H9 (cell line): Measurements from ENCODE around the gene RPRD2. TPM values are rescaled to one million over a fixed set of nuclear protein-coding genes. Genes with fewer than 3 reads are reported as not detected.

Source experiments
- DNase-seq: peaks from one replicate; pipeline ENCODE4 v3.0.0-alpha.2; 2017
- H2AFZ ChIP-seq: one replicate; pipeline ENCODE4 v1.6.1; 2013; ENCODE audit warnings: mild to moderate bottlenecking, low read length, control low read depth, moderate library complexity
- H2AK5ac ChIP-seq: 2 replicates; pipeline ENCODE4 v1.6.1; 2013; ENCODE audit warnings: low read length, control low read depth, mixed read lengths; ENCODE audit not compliant: insufficient read length
- H2BK120ac ChIP-seq: one replicate; pipeline ENCODE4 v1.6.1; 2013; ENCODE audit warnings: low read depth, mild to moderate bottlenecking, low read length, control low read depth, inconsistent platforms; ENCODE audit not compliant: poor library complexity, severe bottlenecking
- H2BK12ac ChIP-seq: 2 replicates; pipeline ENCODE4 v1.6.1; 2013; ENCODE audit warnings: low read length, control low read depth, mixed read lengths, low read depth; ENCODE audit not compliant: insufficient read length
- H2BK15ac ChIP-seq: 2 replicates; pipeline ENCODE4 v1.6.1; 2013; ENCODE audit warnings: low read depth, low read length, control low read depth
- H2BK20ac ChIP-seq: one replicate; pipeline ENCODE4 v1.6.1; 2013; ENCODE audit warnings: low read depth, mild to moderate bottlenecking, low read length, control low read depth, inconsistent platforms; ENCODE audit not compliant: poor library complexity, severe bottlenecking
- H2BK5ac ChIP-seq: 2 replicates; pipeline ENCODE4 v1.6.1; 2013; ENCODE audit warnings: low read length, control low read depth, mixed read lengths; ENCODE audit not compliant: insufficient read length
- H3K14ac ChIP-seq: 2 replicates; pipeline ENCODE4 v1.6.1; 2013; ENCODE audit warnings: low read length, control low read depth; ENCODE audit not compliant: insufficient read depth
- H3K18ac ChIP-seq: 2 replicates; pipeline ENCODE4 v1.6.1; 2013; ENCODE audit warnings: low read depth, mild to moderate bottlenecking, mixed read lengths, low read length, control low read depth; ENCODE audit not compliant: insufficient read length
- H3K23ac ChIP-seq: 2 replicates; pipeline ENCODE4 v1.6.1; 2013; ENCODE audit warnings: low read length, control low read depth, mixed read lengths, low read depth; ENCODE audit not compliant: insufficient read length
- H3K23me2 ChIP-seq: 2 replicates; pipeline ENCODE4 v1.6.1; 2013; ENCODE audit warnings: low read depth, mild to moderate bottlenecking, mixed read lengths, low read length, control low read depth; ENCODE audit not compliant: insufficient read length, poor library complexity, severe bottlenecking
- H3K27ac ChIP-seq: 2 replicates; pipeline ENCODE4 v1.5.1; 2013; ENCODE audit warnings: low read length, control low read depth, mixed read lengths, low read depth; ENCODE audit not compliant: insufficient read length
- H3K27me3 ChIP-seq: 2 replicates; pipeline ENCODE4 v1.6.1; 2013; ENCODE audit warnings: low read length, control low read depth, inconsistent platforms; ENCODE audit not compliant: insufficient read depth
- H3K4ac ChIP-seq: 2 replicates; pipeline ENCODE4 v1.6.1; 2013; ENCODE audit warnings: low read depth, mild to moderate bottlenecking, control low read depth, inconsistent platforms, low read length, moderate library complexity
- H3K4me1 ChIP-seq: 2 replicates; pipeline ENCODE4 v1.6.1; 2013; ENCODE audit warnings: low read length, control low read depth, inconsistent platforms; ENCODE audit not compliant: insufficient read depth
- H3K4me2 ChIP-seq: 2 replicates; pipeline ENCODE4 v1.6.1; 2013; ENCODE audit warnings: low read length, control low read depth, mixed read lengths; ENCODE audit not compliant: insufficient read length, insufficient read depth
- H3K56ac ChIP-seq: 2 replicates; pipeline ENCODE4 v1.6.1; 2013; ENCODE audit warnings: low read depth, mild to moderate bottlenecking, mixed read lengths, low read length, control low read depth; ENCODE audit not compliant: insufficient read length
- H3K79me1 ChIP-seq: 2 replicates; pipeline ENCODE4 v1.6.1; 2013; ENCODE audit warnings: low read depth, mild to moderate bottlenecking, moderate library complexity, low read length, control low read depth, inconsistent platforms; ENCODE audit not compliant: insufficient read depth, poor library complexity, severe bottlenecking
- H3K79me2 ChIP-seq: 2 replicates; pipeline ENCODE4 v1.6.1; 2013; ENCODE audit warnings: low read length, control low read depth, inconsistent platforms; ENCODE audit not compliant: insufficient read depth
- H3K9ac ChIP-seq: 2 replicates; pipeline ENCODE4 v1.6.1; 2013; ENCODE audit warnings: low read length, control low read depth, mixed read lengths; ENCODE audit not compliant: insufficient read length; ENCODE audit errors: extremely low read depth
- H3K9me3 ChIP-seq: one replicate; pipeline ENCODE4 v1.6.1; 2013; ENCODE audit warnings: low read depth, low read length, inconsistent platforms; ENCODE audit not compliant: control insufficient read depth
- H3T11ph ChIP-seq: one replicate; pipeline ENCODE4 v1.6.1; 2013; ENCODE audit warnings: mild to moderate bottlenecking, low read length, control low read depth, inconsistent platforms
- H4K20me1 ChIP-seq: one replicate; pipeline ENCODE4 v1.6.1; 2013; ENCODE audit not compliant: control insufficient read depth, insufficient read length, insufficient read depth
- H4K5ac ChIP-seq: 2 replicates; pipeline ENCODE4 v1.6.1; 2013; ENCODE audit warnings: low read depth, mild to moderate bottlenecking, mixed read lengths, low read length, control low read depth; ENCODE audit not compliant: insufficient read length
- H4K8ac ChIP-seq: replicated peaks from 2 replicates; pipeline ENCODE4 v1.6.1; 2013; ENCODE audit warnings: low read length, control low read depth, mixed read lengths, low read depth; ENCODE audit not compliant: insufficient read length
- H4K91ac ChIP-seq: 2 replicates; pipeline ENCODE4 v1.6.1; 2013; ENCODE audit warnings: low read depth, mild to moderate bottlenecking, moderate library complexity, mixed read lengths, low read length, control low read depth; ENCODE audit not compliant: insufficient read length
- H3K27ac Mint-ChIP-seq, 3 experiments: 2 replicates in 2 of 3; 3 replicates in 1 of 3; pipeline ENCODE4 v1.8.0; 2020 to 2021; ENCODE audit warnings: mixed read lengths in 3 of 3, mild to moderate bottlenecking in 1 of 3, moderate library complexity in 1 of 3
- H3K27me3 Mint-ChIP-seq: 2 replicates; pipeline ENCODE4 v1.8.0; 2021; ENCODE audit warnings: low read depth, mild to moderate bottlenecking, moderate library complexity, mixed read lengths
- H3K36me3 Mint-ChIP-seq, 3 experiments: 2 replicates in 2 of 3; 3 replicates in 1 of 3; pipeline ENCODE4 v1.8.0; 2020 to 2021; ENCODE audit warnings: low read depth in 3 of 3, mixed read lengths in 3 of 3; ENCODE audit not compliant: insufficient read depth in 1 of 3
- H3K4me1 Mint-ChIP-seq, 2 experiments: 2 replicates each; pipeline ENCODE4 v1.8.0; 2020; ENCODE audit warnings: mixed read lengths in 2 of 2
- H3K4me3 Mint-ChIP-seq, 2 experiments: 2 replicates in 1 of 2; 3 replicates in 1 of 2; pipeline ENCODE4 v1.8.0; 2020 to 2021; ENCODE audit warnings: mild to moderate bottlenecking in 2 of 2, mixed read lengths in 2 of 2, moderate library complexity in 1 of 2
- H3K9me3 Mint-ChIP-seq, 2 experiments: 2 replicates in 1 of 2; 3 replicates in 1 of 2; pipeline ENCODE4 v1.8.0; 2020; ENCODE audit warnings: mild to moderate bottlenecking in 2 of 2, mixed read lengths in 2 of 2, moderate library complexity in 1 of 2
- WGBS: extraction: QIAGEN DNeasy Blood & Tissue Kit; methylation state at CpG from one replicate; pipeline ENCODE4 v1.1.7; 2013; ENCODE audit warnings: missing lambda C conversion rate, low lambda C conversion rate, mixed read lengths; ENCODE audit not compliant: insufficient read length; ENCODE audit errors: extremely low coverage; 5-methylcytosine and 5-hydroxymethylcytosine counted together
- total RNA-seq: library from RNA; stranded (reverse); gene quantifications from 2 replicates; pipeline ENCODE4 v1.2.1, GENCODE V29; 2021
- TF ChIP-seq, protein P1 (sequence below): fragments of 200-600 bp; sonication (generic); conservative IDR thresholded peaks from 3 replicates; pipeline ENCODE4 v1.8.0; 2021; ENCODE audit warnings: antibody characterized with exemption, mild to moderate bottlenecking

RPRD2 gene
- total RNA-seq, 1 experiment from 2014 or later, result 39.0 TPM

DNA sequence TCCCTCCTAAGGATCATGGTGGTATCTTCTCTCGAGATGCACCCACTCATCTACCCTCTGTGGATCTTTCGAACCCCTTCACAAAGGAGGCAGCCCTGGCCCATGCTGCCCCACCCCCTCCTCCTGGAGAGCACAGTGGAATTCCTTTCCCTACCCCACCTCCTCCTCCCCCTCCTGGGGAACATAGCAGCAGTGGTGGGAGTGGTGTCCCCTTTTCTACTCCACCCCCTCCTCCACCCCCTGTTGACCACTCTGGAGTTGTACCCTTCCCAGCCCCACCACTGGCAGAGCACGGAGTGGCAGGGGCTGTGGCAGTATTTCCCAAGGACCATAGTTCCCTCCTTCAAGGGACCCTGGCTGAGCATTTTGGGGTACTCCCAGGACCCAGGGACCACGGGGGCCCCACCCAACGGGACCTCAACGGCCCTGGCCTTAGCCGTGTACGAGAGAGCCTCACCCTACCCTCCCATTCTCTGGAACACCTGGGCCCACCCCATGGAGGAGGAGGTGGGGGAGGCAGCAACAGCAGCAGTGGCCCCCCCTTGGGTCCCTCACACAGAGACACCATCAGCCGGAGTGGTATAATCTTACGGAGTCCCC lies 108.8 kb downstream of the RPRD2 start:
- Histone ChIP-seq H3K14ac (no peak overlapping the region), H3K9me3 (no peaks in the 10 kb centered on the region), H2BK20ac (no peak overlapping the region), H3K27ac (no peak overlapping the region), H4K91ac (no peak overlapping the region), H4K5ac (no peak overlapping the region), H2BK5ac (no peak overlapping the region), H4K8ac (no peak overlapping the region), H3K4me1 (no peaks in the 10 kb centered on the region; the same call in 1 of the 2 replicates), H3K23ac (no peak overlapping the region), H2BK15ac (no peak overlapping the region), H3K18ac (no peak overlapping the region), H2BK12ac (no peak overlapping the region), H3K79me2 (no peaks in the 10 kb centered on the region), H3K4me2 (no peak overlapping the region), H2BK120ac (no peak overlapping the region), H3K79me1 (no peaks in the 10 kb centered on the region), H2AFZ (no peak overlapping the region), H3K27me3 (no peaks in the 10 kb centered on the region), H2AK5ac (no peak overlapping the region), H3K4ac (no peak overlapping the region), H3T11ph (no peak overlapping the region), H3K23me2 (no peaks in the 10 kb centered on the region), H4K20me1 (no peaks in the 10 kb centered on the region), H3K9ac (no peak overlapping the region), H3K56ac (no peak overlapping the region)
- Mint-ChIP-seq H3K27me3 (no peaks in the 10 kb centered on the region), H3K4me1 (peaks cover 9 to 16% of the 10 kb centered on the region in 2 experiments), H3K27ac (peak overlapping the region; percentile 54 to 64 (median 57); a peak in 4 of 7 replicates), H3K36me3 (peaks cover 23 to 35% (median 31%) of the 10 kb centered on the region in 3 experiments), H3K4me3 (no peak overlapping the region), H3K9me3 (no peaks in the 10 kb centered on the region)
- TF ChIP-seq, protein P1, sequence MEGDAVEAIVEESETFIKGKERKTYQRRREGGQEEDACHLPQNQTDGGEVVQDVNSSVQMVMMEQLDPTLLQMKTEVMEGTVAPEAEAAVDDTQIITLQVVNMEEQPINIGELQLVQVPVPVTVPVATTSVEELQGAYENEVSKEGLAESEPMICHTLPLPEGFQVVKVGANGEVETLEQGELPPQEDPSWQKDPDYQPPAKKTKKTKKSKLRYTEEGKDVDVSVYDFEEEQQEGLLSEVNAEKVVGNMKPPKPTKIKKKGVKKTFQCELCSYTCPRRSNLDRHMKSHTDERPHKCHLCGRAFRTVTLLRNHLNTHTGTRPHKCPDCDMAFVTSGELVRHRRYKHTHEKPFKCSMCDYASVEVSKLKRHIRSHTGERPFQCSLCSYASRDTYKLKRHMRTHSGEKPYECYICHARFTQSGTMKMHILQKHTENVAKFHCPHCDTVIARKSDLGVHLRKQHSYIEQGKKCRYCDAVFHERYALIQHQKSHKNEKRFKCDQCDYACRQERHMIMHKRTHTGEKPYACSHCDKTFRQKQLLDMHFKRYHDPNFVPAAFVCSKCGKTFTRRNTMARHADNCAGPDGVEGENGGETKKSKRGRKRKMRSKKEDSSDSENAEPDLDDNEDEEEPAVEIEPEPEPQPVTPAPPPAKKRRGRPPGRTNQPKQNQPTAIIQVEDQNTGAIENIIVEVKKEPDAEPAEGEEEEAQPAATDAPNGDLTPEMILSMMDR, result no peak
- no peak for DNase-seq
- no CpG with 5 or more reads among the region's 10 CpGs for WGBS
